Ramos (cell line): ENCODE results near the gene CEP85.

Experiments
- in situ Hi-C: fragments of 300-500 bp; cut with MboI; formaldehyde crosslinking; loops from one replicate; pipeline ENCODE4 v1.14.3; 2022; ENCODE audit warnings: low sequenced_read_pairs; ENCODE audit not compliant: unreplicated experiment

The CEP85 gene

GRCh38 chr1:26233903-26234643 lies at the start of gene CEP85:
CEP85 (plus strand) TSS chr1:26234200; CDS start chr1:26239784, 5,584 bp downstream.
- in situ Hi-C loops: no loop called here

- in situ Hi-C loops: no loop called here
These were observed 49.1 kb upstream of the CEP85 start for GRCh38 chr1:26184883-26185282.

GRCh38 chr1:26187882-26188281 lies 46.1 kb upstream of the CEP85 start:
- in situ Hi-C loops: no loop called here

- in situ Hi-C loops: no loop called here
These were observed 45.5 kb upstream of the CEP85 start for GRCh38 chr1:26188477-26188876.

- in situ Hi-C loops: no loop called here
These were observed 44.7 kb upstream of the CEP85 start for GRCh38 chr1:26189331-26189730.

GRCh38 chr1:26189751-26190275 lies 44.2 kb upstream of the CEP85 start:
- in situ Hi-C loops: no loop called here

GRCh38 chr1:26190373-26190987 lies 43.5 kb upstream of the CEP85 start, which contains the start of gene CATSPER4:
CATSPER4 (plus strand) TSS chr1:26190602; CDS start chr1:26190628, 26 bp downstream.
- in situ Hi-C loops: no loop called here

GRCh38 chr1:26191739-26192138 lies 42.3 kb upstream of the CEP85 start:
- in situ Hi-C loops: no loop called here

- in situ Hi-C loops: no loop called here
These were observed 38.2 kb upstream of the CEP85 start for GRCh38 chr1:26195805-26196204.

GRCh38 chr1:26197301-26197700 lies 36.7 kb upstream of the CEP85 start:
- in situ Hi-C loops: no loop called here

- in situ Hi-C loops: no loop called here
These were observed 36.2 kb upstream of the CEP85 start for GRCh38 chr1:26197813-26198212.

GRCh38 chr1:26200413-26200812 lies 33.6 kb upstream of the CEP85 start:
- in situ Hi-C loops: no loop called here

GRCh38 chr1:26203642-26204318 lies 30.2 kb upstream of the CEP85 start:
- in situ Hi-C loops: no loop called here

GRCh38 chr1:26210147-26210870 lies 23.7 kb upstream of the CEP85 start:
- in situ Hi-C loops: no loop called here

- in situ Hi-C loops: no loop called here
These were observed 21.3 kb upstream of the CEP85 start for GRCh38 chr1:26212726-26213125.

- in situ Hi-C loops: no loop called here
These were observed 20.6 kb upstream of the CEP85 start for GRCh38 chr1:26213335-26213905.

- in situ Hi-C loops: no loop called here
These were observed 18.8 kb upstream of the CEP85 start for GRCh38 chr1:26215246-26215645.

GRCh38 chr1:26218906-26219494 lies 15.0 kb upstream of the CEP85 start:
- in situ Hi-C loops: no loop called here

GRCh38 chr1:26220199-26220912 lies 13.6 kb upstream of the CEP85 start:
- in situ Hi-C loops: no loop called here
